SK-N-MC (cell line): Measurements from ENCODE around the gene AFF2.

Experiments used
- EZH2 ChIP-seq: fragments of 200-600 bp; sonication (generic); IDR thresholded peaks from one replicate; pipeline ENCODE4 v1.6.1; 2017; ENCODE audit warnings: antibody characterized with exemption
- POLR2AphosphoS5 ChIP-seq: IDR thresholded peaks from 2 replicates; pipeline ENCODE4 v1.6.1; 2012; ENCODE audit warnings: mild to moderate bottlenecking, low read depth, low read length, borderline replicate concordance

GRCh38 chrX:148536961-148537360 is 36.5 kb downstream of the AFF2 start:
- TF ChIP-seq POLR2AphosphoS5 (no peak), EZH2 (no peak)
